A549 treated with AZD9567 at 1 μM for 4 hours (cell line): ENCODE results near the gene SH3TC1. TPM values are rescaled to one million over a fixed set of nuclear protein-coding genes. Genes with fewer than 3 reads are reported as not detected.

Experiments used
- total RNA-seq: library from RNA; stranded (reverse); fragments of 200-300 nt; extraction: Qiagen RNA extraction; gene quantifications from 5 replicates; pipeline ENCODE4 v1.2.3, GENCODE V29; 2022; ENCODE audit not compliant: insufficient read depth

Gene SH3TC1
- 10.3 to 17.0 TPM (median 16.0 TPM) in 5 replicates for total RNA-seq

DNA sequence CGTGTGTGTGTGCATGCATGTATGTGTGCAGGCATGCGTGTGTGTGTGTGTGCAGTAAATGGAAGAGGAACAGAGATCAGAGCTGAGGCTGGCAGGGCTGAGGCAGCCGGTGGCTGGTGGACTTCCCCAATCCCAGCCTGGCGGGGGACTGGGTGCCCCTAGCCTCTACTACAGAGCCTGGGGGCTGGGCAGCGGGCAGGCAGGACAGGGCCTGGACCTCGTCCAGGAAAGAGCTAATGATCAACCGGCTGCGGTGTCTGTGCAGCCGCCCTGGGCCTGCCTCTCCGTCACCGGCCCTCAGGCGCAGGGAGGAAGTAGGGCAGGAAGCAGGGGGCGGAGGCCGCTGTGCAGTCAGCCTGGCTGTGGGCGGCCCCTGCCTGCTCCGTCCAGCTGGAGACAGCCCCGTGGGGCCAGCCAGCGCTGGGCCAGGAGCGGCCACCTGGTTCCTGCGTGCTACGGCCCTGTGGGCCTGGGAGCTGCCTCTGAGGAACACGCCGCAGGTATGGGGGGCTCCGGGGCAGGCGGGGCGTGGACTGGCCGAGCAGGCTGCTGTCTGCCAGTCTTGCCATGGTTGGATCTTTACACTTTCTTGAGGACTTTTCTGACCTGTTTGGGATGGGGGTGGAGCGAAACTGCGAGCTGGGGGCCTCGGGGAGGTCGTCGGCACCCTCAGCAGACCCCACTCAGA is at the start of gene SH3TC1:
SH3TC1 (plus strand) TSS at position 385 of the 688 bp plus-strand sequence. CDS start 5,905 bp downstream, outside the sequence.

DNA sequence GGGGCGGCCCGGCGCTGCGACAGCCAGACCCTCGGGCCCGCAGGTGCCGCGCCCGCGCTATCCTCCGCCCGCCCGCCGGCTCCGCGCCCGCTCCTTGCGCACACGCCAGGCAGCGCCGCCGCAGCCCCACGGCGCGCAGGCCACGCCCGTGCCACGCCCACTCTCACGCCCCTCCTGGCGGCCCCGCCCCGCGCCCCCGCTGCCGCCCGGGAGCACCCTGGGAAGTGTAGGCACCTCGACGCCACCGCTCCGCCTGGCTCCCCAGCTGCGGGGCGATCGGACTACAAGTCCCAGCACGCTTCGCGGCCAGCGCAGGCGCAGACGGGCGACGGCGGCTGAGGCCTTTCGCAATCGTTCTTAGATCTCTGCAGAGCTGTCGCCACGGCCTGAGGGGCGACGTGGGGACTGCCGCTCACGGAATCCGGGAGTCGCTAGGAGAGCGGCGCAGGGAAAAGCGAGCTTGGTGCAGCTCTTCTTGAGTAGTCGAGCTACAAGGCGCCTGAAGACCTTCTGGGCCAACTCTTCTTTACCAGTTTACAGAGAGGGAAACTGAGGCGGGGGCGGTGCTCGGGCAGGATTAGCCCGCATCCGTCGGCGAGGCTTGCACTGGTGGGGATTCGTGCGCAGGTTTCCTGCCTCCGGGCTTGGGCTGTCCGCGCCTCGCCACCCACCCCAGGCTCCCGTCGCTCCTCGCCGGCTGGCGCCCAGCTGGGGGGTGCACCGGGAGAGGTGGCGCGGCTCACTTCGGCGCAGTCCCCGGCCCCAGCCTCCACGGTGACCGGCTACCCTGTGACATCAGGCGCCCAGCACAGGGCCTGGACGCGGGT is 40.2 kb upstream of the SH3TC1 start, which contains the start of gene ABLIM2:
ABLIM2 (minus strand) TSS at position 104 of the 827 bp plus-strand sequence. CDS start 124 bp downstream, outside the sequence.

DNA sequence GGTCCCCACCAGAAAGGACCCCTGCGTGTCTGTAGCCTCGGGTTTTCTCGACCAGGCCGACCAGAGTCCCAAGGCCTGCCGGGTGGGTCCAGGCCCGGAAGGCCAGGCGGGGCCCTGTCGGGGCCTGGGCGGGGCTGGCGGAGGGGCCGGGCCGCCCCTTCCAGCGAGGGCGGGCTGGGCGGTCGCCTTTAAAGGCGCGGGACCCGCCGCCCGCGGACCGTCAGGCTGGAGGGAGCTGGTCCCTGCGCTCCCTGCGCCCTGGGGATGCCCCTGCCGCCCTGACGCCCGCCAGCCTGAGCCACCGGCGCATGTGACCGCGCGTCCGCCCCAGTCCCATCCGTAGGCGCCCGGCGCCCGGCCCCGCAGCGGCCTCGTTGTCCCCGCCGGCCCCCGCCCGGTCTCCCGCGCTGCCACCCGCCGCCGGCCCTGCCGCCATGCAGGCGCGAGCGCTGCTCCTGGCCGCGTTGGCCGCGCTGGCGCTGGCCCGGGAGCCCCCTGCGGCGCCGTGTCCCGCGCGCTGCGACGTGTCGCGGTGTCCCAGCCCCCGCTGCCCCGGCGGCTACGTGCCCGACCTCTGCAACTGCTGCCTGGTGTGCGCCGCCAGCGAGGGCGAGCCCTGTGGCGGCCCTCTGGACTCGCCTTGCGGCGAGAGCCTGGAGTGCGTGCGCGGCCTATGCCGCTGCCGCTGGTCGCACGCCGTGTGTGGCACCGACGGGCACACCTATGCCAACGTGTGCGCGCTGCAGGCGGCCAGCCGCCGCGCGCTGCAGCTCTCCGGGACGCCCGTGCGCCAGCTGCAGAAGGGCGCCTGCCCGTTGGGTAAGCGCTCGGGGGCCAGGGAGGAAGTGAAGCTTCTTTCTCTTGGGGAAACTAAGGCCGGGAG is 70.7 kb downstream of the SH3TC1 start, which contains the start of gene HTRA3:
HTRA3 (plus strand) TSS at position 220 of the 883 bp plus-strand sequence; CDS start at position 435, 215 bp downstream.

Other genes starting within 250 kb of the SH3TC1 start
- 3.9 to 7.5 TPM (median 5.3 TPM) in 5 replicates for gene ABLIM2, start 40.5 kb upstream of the SH3TC1 start, total RNA-seq
- gene HTRA3, start 70.5 kb downstream of the SH3TC1 start, total RNA-seq, result 10.8 to 19.6 TPM (median 17.2 TPM) in 5 replicates
- gene ACOX3, start 241.4 kb downstream of the SH3TC1 start, total RNA-seq, result 8.0 to 14.3 TPM (median 9.8 TPM) in 5 replicates
- 6.9 to 7.9 TPM (median 7.2 TPM) in 5 replicates for gene TRMT44, start 241.5 kb downstream of the SH3TC1 start, total RNA-seq